Thyroid gland (tissue), 4 donors: ENCODE data around the gene THAP7. TPM values are rescaled to one million over a fixed set of nuclear protein-coding genes. Genes with fewer than 3 reads are reported as not detected.

Experiments
- DNase-seq, 2 donors: peaks; one replicate each; pipeline ENCODE4 v3.0.0-alpha.2; 2019
- H3K27ac ChIP-seq, 3 donors: fragments of 200-600 bp; sonication (generic); 1 replicate in 2 of 3; 2 replicates in 1 of 3; pipeline ENCODE4 v1.5.1; 2016 to 2019; ENCODE audit warnings: mild to moderate bottlenecking in 1 of 3, moderate library complexity in 1 of 3
- H3K27me3 ChIP-seq: fragments of 200-600 bp; sonication (generic); one replicate; pipeline ENCODE4 v1.5.1; 2019
- H3K36me3 ChIP-seq, 2 donors: fragments of 200-600 bp; sonication (generic); one replicate each; pipeline ENCODE4 v1.5.1; 2016 to 2019
- H3K4me1 ChIP-seq, 2 donors: fragments of 200-600 bp; sonication (generic); one replicate each; pipeline ENCODE4 v1.5.1; 2017 to 2019
- H3K4me3 ChIP-seq, 3 donors: fragments of 200-600 bp; sonication (generic); replicated peaks in 1 of 3; 1 replicate in 2 of 3; 2 replicates in 1 of 3; pipeline ENCODE4 v1.5.1; 2016; ENCODE audit warnings: mild to moderate bottlenecking in 1 of 3
- H3K9me3 ChIP-seq: fragments of 200-600 bp; sonication (generic); one replicate; pipeline ENCODE4 v1.5.1; 2017
- POLR2A ChIP-seq, 2 donors: fragments of 450-650 bp; IDR thresholded peaks; one replicate each; pipeline ENCODE4 v1.6.1; 2017; ENCODE audit warnings: antibody characterized with exemption in 2 of 2, mild to moderate bottlenecking in 2 of 2, moderate library complexity in 1 of 2
- WGBS, 2 donors: methylation state at CpG; one replicate each; pipeline ENCODE4 v1.1.5; 2017; 5-methylcytosine and 5-hydroxymethylcytosine counted together
- intact Hi-C: fragments of 100-400 bp; cut with DNase I; formaldehyde crosslinking; loops from one replicate; pipeline ENCODE4 v1.15.1; 2023
- microRNA counts, 2 donors: library from miRNA; unstranded; fragments of <30 nt; microRNA quantifications; one replicate each; lab custom pipeline; 2016 to 2017
- microRNA-seq: library from miRNA; unstranded; fragments of <30 nt; microRNA quantifications from one replicate; pipeline ENCODE4, GENCODE V29; 2016
- small RNA-seq: library from RNA; depleted of rRNA; stranded (forward); fragments of <200 nt; gene quantifications from one replicate; pipeline ENCODE3, GENCODE V24; 2016
- total RNA-seq, 4 donors: library from RNA; depleted of rRNA; stranded (reverse); fragments of >200 nt; gene quantifications; one replicate each; pipeline ENCODE4 v1.2.3, GENCODE V29; 2016
- TF ChIP-seq, protein P1 (sequence below), 6 experiments: fragments of 200-600 bp in 3 of 6; fragments of 450-650 bp in 3 of 6; sonication (generic) in 3 of 6; IDR thresholded peaks; one replicate each; pipeline ENCODE4 v1.5.1; 2016 to 2019; ENCODE audit warnings: antibody characterized with exemption in 6 of 6, mild to moderate bottlenecking in 2 of 6, inconsistent platforms in 1 of 6, moderate library complexity in 1 of 6

The THAP7 gene
- total RNA-seq, 4 donors from 2014 or later, result 51.0 to 75.0 (median 58.9) TPM

DNA sequence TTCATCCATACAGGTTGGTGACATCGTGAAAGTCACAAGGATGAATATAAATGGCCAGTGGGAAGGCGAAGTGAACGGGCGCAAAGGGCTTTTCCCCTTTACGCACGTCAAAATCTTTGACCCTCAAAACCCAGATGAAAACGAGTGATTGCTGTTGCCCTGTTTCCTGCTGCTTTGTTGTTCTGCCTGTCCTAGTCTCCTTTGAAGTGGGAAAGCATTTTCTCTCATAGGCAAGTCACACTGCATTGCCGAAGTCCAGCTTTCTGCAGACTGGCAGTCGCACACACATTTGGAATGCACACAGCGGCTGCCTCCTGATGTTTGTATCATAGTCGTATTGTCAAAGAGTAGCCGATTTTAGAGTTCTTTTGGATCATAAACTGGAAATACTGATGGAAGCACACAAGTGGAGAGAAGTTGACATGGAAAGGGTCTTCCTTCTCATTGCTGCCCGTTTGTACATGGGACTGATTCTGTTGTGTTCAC lies 52.2 kb downstream of the THAP7 start:
- TF ChIP-seq, protein P1, sequence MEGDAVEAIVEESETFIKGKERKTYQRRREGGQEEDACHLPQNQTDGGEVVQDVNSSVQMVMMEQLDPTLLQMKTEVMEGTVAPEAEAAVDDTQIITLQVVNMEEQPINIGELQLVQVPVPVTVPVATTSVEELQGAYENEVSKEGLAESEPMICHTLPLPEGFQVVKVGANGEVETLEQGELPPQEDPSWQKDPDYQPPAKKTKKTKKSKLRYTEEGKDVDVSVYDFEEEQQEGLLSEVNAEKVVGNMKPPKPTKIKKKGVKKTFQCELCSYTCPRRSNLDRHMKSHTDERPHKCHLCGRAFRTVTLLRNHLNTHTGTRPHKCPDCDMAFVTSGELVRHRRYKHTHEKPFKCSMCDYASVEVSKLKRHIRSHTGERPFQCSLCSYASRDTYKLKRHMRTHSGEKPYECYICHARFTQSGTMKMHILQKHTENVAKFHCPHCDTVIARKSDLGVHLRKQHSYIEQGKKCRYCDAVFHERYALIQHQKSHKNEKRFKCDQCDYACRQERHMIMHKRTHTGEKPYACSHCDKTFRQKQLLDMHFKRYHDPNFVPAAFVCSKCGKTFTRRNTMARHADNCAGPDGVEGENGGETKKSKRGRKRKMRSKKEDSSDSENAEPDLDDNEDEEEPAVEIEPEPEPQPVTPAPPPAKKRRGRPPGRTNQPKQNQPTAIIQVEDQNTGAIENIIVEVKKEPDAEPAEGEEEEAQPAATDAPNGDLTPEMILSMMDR (IDR thresholded peaks at IDR 0.05), result no peak
- no peak for TF ChIP-seq POLR2A (IDR thresholded peaks at IDR 0.05)
- H3K27me3 ChIP-seq, result no peaks in the 10 kb centered on the region
- no peak for DNase-seq
- H3K27ac ChIP-seq, result no peak overlapping the region
- peaks cover 0 to 11% of the 10 kb centered on the region in 2 donors for H3K4me1 ChIP-seq
- intact Hi-C loops, result no loop called here
- no peaks in the 10 kb centered on the region for H3K9me3 ChIP-seq
- H3K36me3 ChIP-seq, result peaks cover 16 to 20% of the 10 kb centered on the region in 2 donors
- H3K4me3 ChIP-seq, result no peak overlapping the region
- 88 to 90% methylated on average over 13 of the region's 13 CpGs for WGBS, 2 donors

MicroRNA genes within 50 kb of the gene (microRNA counts, 767-probe panel; counts per million panel counts)
- 0 to 2,133 counts per million in 2 donors for microRNA hsa-miR-649 (lab: Ali Mortazavi, UCI)

Small RNA genes lying within 50 kb of the gene (microRNA-seq; reads per million reads assigned to microRNA genes)
- not detected for gene MIR649

Small RNA genes lying within 50 kb of the gene (small RNA-seq; reads per million reads assigned to genes)
- not detected for gene MIR649

Other genes starting within 250 kb of the THAP7 start
- gene SERPIND1, start 228.0 kb downstream of the THAP7 start, total RNA-seq, result 1 to 10 TPM in 1 of 4 donors, not detected in 3; 2.6 TPM
- 100 to 1,000 TPM in 3 of 4 donors, 10 to 100 TPM in 1; 85.0 to 127 (median 101) TPM for gene PI4KA, start 143.3 kb downstream of the THAP7 start, total RNA-seq
- 10 to 100 TPM; 17.1 to 21.1 (median 17.6) TPM for gene SNAP29, start 143.1 kb downstream of the THAP7 start, total RNA-seq
- 10 to 100 TPM; 38.5 to 47.8 (median 42.1) TPM for gene CRKL, start 84.7 kb downstream of the THAP7 start, total RNA-seq
- gene AIFM3, start 34.9 kb downstream of the THAP7 start, total RNA-seq, result 1 to 10 TPM in 2 of 4 donors, under 1 TPM in 2; 0.11 to 2.0 (median 0.80) TPM
- 10 to 100 TPM; 37.1 to 67.2 (median 55.7) TPM for gene LZTR1, start 19.8 kb downstream of the THAP7 start, total RNA-seq
- under 1 TPM in 1 of 4 donors, not detected in 3; 0.40 TPM for gene P2RX6, start 13.0 kb upstream of the THAP7 start, total RNA-seq
- gene SLC7A4, start 30.4 kb upstream of the THAP7 start, total RNA-seq, result under 1 TPM in 2 of 4 donors, not detected in 2; 0.45 to 0.54 TPM
- gene LRRC74B, start 43.8 kb upstream of the THAP7 start, total RNA-seq, result not detected